GM12865 (cell line): ENCODE results near the gene RETREG1.

Source experiments
- DNase-seq: peaks from one replicate; pipeline ENCODE4 v3.0.0; 2010; ENCODE audit warnings: low read depth
- H3K4me3 ChIP-seq: 2 replicates; pipeline ENCODE4 v1.5.1; 2011; ENCODE audit warnings: mild to moderate bottlenecking, low read depth, low read length, control low read depth
- TF ChIP-seq, protein P1 (sequence below): IDR thresholded peaks from 2 replicates; pipeline ENCODE4 v1.5.1; 2011; ENCODE audit warnings: low read length, control low read depth, low read depth, inconsistent platforms; ENCODE audit not compliant: insufficient read depth; ENCODE audit errors: missing control alignments

Gene RETREG1

GRCh38 chr5:16558984-16559629, 57.7 kb downstream of the RETREG1 start:
- TF ChIP-seq, protein P1, sequence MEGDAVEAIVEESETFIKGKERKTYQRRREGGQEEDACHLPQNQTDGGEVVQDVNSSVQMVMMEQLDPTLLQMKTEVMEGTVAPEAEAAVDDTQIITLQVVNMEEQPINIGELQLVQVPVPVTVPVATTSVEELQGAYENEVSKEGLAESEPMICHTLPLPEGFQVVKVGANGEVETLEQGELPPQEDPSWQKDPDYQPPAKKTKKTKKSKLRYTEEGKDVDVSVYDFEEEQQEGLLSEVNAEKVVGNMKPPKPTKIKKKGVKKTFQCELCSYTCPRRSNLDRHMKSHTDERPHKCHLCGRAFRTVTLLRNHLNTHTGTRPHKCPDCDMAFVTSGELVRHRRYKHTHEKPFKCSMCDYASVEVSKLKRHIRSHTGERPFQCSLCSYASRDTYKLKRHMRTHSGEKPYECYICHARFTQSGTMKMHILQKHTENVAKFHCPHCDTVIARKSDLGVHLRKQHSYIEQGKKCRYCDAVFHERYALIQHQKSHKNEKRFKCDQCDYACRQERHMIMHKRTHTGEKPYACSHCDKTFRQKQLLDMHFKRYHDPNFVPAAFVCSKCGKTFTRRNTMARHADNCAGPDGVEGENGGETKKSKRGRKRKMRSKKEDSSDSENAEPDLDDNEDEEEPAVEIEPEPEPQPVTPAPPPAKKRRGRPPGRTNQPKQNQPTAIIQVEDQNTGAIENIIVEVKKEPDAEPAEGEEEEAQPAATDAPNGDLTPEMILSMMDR, result no peak
- no peak for DNase-seq
- H3K4me3 ChIP-seq, result no peak overlapping the region

DNA sequence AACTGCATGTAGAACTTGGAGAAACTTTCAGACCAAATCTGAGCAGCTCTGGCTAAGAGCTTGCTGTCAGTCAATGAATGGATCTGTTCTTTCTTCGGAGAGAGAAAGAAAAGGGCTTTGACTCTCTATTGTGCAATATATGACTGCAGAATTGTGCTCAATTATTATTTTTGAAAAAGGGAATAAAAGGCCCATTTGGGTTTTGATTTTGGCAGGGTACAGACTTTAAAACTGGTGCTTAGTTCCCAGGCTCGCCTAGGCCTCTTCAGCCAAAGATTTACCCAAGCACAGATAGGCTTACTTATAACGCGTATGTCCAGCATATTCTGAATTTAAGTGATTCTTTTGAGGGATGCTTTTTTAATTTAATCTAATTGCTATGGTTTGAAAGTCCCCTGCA, 59.3 kb downstream of the RETREG1 start:
- no peak for DNase-seq
- TF ChIP-seq, protein P1, result no peak
- no peak overlapping the region for H3K4me3 ChIP-seq

DNA sequence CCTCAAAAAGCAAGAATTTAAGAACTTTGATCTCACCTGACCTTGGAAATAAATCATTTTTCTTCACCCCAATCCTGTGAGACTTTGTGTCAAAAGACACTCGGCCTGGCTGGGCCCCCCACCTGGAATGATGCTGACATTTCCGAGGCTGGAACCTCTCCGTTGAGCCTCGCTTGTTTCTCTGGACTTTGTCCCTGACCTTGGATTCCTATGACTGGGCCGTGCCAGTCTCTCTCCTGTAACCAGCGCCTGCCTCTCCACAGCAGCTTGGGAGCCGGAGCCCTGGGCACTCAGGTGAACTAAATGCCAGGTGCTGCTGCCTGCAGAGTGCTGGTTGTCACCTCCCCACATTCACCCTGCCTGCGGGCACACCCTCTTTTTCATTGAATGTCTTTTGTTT, 62.7 kb downstream of the RETREG1 start:
- TF ChIP-seq, protein P1, result no peak
- DNase-seq, result no peak
- H3K4me3 ChIP-seq, result no peak overlapping the region

DNA sequence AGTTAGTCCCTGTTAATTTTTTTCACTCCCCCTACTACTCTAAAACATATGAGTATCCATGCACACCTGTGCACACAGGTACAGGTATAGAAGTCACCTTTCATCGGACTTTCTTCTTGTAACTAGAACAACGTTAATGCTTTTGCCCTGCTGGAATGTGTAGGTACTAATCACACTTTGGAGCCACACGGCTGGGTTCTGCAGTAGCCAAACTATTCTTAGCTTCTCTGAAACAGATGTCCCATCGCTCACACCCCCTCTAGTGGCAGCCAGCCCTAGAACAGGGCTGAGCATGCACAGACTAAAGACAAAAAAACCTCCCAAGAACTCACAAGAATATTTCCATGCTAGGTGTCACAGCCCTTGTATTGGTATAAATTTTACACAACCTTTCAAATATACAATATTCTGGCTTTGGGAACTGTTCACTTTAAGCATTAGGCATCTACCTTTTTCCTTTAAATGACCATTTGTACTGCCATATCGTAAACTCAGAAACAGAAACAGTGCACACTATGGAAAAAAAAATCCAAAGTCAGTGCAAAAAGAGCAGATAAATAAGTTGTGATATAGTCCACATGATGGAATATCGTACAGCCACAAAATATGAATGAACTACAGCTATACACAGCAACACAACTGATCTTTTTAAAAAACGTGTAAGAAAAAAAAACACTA, 64.0 kb downstream of the RETREG1 start:
- peak; percentile 65 for DNase-seq
- TF ChIP-seq, protein P1, result peak; percentile 82
- H3K4me3 ChIP-seq, result no peak overlapping the region

GRCh38 chr5:16551628-16552027, 65.2 kb downstream of the RETREG1 start:
- no peak overlapping the region for H3K4me3 ChIP-seq
- TF ChIP-seq, protein P1, result no peak
- DNase-seq, result no peak

DNA sequence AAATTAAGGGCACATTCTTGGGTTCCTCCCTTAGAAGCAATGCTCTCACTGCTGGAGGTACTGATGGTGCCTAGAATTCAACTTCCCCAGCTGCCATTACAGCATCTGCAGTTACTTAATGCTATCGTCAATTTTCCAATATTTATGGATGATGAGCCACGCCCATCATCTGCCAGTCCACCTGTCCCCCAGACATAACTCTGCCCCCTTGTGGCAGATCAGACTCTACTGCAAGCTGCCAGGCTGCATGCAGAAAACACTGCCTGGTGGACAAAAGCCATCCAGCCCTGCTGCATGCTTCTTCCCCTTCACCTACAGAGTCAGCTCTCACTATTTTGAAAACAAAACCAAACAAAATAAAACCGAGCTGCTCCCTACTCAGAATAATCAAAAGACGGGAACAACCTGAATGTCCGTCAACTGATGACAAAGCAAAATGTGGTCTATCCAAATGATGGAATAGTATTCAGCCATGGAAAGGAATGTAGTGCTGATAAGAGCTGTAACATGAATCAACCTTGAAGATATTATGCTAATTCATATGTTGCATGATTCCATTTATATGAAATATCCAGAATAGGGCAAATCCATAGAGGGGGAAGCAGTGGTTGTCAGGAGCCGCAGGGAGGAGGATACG, 66.4 kb downstream of the RETREG1 start:
- peak; percentile 78 for DNase-seq
- peak overlapping the region; percentile 35 for H3K4me3 ChIP-seq
- TF ChIP-seq, protein P1, result peak; percentile 84
